Measurements from ENCODE around the gene PCDH15. TPM values are rescaled to one million over a fixed set of nuclear protein-coding genes. Genes with fewer than 3 reads are reported as not detected.

Gene PCDH15
- total RNA-seq, 4 donors from 2014 or later = 0.70 to 2.3 TPM; not detected in 2

DNA sequence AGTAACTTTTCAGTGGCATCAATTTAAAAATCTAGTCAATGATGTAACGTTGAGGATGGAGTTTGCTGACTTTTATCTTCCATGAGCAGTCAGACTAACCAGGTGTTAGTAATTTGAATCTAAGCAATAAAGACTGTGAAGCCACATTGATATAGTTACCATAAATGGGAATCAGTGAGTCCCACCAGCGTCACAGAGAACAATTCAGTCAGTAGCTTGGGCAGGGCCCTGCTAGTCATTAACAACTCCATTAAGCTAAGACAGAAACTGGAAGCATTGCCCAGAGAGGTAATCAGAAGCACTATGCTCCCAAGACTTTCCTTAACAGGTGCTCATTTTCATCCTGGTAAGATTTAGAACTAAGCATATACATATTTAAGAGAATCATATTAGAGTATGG is 315.1 kb downstream of the PCDH15 start:
- intact Hi-C loops (cut with DNase I; ENCODE audit: low total_unique reads) = no loop called here
- no peaks in the 10 kb centered on the region for H3K4me1 ChIP-seq
- no peaks in the 10 kb centered on the region for H3K27me3 ChIP-seq
- no peak overlapping the region for H3K27ac ChIP-seq
- no peak overlapping the region for H3K4me3 ChIP-seq
- DNase-seq = no peak
- H3K36me3 ChIP-seq = no peaks in the 10 kb centered on the region
- H3K9me3 ChIP-seq = no peaks in the 10 kb centered on the region
- no peak for TF ChIP-seq POLR2A (IDR thresholded peaks at IDR 0.05)
- TF ChIP-seq, protein P1, sequence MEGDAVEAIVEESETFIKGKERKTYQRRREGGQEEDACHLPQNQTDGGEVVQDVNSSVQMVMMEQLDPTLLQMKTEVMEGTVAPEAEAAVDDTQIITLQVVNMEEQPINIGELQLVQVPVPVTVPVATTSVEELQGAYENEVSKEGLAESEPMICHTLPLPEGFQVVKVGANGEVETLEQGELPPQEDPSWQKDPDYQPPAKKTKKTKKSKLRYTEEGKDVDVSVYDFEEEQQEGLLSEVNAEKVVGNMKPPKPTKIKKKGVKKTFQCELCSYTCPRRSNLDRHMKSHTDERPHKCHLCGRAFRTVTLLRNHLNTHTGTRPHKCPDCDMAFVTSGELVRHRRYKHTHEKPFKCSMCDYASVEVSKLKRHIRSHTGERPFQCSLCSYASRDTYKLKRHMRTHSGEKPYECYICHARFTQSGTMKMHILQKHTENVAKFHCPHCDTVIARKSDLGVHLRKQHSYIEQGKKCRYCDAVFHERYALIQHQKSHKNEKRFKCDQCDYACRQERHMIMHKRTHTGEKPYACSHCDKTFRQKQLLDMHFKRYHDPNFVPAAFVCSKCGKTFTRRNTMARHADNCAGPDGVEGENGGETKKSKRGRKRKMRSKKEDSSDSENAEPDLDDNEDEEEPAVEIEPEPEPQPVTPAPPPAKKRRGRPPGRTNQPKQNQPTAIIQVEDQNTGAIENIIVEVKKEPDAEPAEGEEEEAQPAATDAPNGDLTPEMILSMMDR (IDR thresholded peaks at IDR 0.05) = no peak

DNA sequence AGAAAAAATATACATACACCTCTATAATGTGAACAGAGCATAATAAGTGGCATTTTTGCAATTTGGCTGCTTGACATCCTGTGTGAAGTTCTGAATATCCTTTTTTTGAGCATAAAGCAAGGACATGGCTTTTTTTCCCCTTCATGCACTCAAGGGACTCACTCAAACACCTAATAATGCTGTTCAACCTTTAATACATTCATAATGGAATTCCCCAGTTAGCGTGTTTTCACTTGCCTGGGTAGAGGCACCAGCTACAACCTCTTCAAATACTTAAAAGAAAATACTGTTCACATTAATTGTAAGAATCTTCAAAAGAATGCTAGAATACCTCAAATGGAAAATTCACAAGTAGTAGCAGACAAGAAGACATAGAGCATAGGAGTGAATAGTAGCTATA is 316.8 kb downstream of the PCDH15 start:
- Histone ChIP-seq H3K27me3 (no peaks in the 10 kb centered on the region), H3K27ac (no peak overlapping the region), H3K4me1 (no peaks in the 10 kb centered on the region), H3K9me3 (no peaks in the 10 kb centered on the region), H3K4me3 (no peak overlapping the region), H3K36me3 (no peaks in the 10 kb centered on the region)
- TF ChIP-seq, protein P1 (IDR thresholded peaks at IDR 0.05) = no peak
- TF ChIP-seq POLR2A (IDR thresholded peaks at IDR 0.05) = no peak
- no peak for DNase-seq
- intact Hi-C loops (cut with DNase I; ENCODE audit: low total_unique reads) = no loop called here

DNA sequence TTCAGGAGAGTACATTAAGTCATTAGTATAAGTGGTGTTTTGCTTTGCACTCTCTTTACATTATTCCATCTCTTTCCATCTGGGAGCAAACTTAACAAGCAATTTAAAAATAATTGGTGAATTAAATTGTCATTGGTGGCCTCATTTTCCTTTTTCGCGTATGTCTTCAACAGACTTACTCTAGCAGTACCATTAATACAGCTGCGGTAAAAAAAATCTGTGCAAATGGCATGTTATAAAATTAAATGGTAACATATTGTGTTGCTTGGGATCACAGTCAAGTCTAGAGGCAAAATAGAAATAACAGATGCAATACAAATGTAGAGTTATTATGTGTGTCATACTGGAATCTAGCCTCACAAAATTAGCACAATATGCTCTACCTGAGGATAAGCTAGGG is 322.4 kb downstream of the PCDH15 start:
- H3K36me3 ChIP-seq = no peaks in the 10 kb centered on the region
- H3K9me3 ChIP-seq = no peaks in the 10 kb centered on the region
- H3K27me3 ChIP-seq = no peaks in the 10 kb centered on the region
- no peak for DNase-seq
- H3K4me3 ChIP-seq = no peak overlapping the region
- no peak overlapping the region for H3K27ac ChIP-seq
- TF ChIP-seq, protein P1 (IDR thresholded peaks at IDR 0.05) = no peak
- no peak for TF ChIP-seq POLR2A (IDR thresholded peaks at IDR 0.05)
- intact Hi-C loops (cut with DNase I; ENCODE audit: low total_unique reads) = no loop called here
- H3K4me1 ChIP-seq = no peaks in the 10 kb centered on the region

DNA sequence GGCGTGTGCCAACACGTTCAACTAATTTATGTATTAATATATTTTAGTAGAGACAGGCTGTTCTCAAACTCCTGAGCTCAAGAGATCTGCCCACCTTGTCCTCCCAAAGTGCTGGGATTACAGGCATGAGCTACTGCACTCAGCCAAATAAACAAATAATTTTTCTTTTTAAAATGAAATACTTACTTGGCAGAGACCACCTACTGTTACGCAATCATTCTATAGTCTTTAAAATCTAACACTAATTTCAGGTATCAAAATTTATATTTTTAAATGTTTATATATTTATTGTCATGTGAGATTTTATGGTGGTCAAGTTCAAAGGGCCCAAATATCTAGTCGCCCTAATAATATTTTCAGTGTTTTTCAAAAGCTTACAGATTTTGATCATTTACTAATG is 323.3 kb downstream of the PCDH15 start:
- DNase-seq = no peak
- intact Hi-C loops (cut with DNase I; ENCODE audit: low total_unique reads) = no loop called here
- H3K27ac ChIP-seq = no peak overlapping the region
- H3K4me1 ChIP-seq = no peaks in the 10 kb centered on the region
- no peaks in the 10 kb centered on the region for H3K9me3 ChIP-seq
- H3K27me3 ChIP-seq = no peaks in the 10 kb centered on the region
- H3K4me3 ChIP-seq = no peak overlapping the region
- TF ChIP-seq, protein P1 (IDR thresholded peaks at IDR 0.05) = no peak
- no peak for TF ChIP-seq POLR2A (IDR thresholded peaks at IDR 0.05)
- no peaks in the 10 kb centered on the region for H3K36me3 ChIP-seq

DNA sequence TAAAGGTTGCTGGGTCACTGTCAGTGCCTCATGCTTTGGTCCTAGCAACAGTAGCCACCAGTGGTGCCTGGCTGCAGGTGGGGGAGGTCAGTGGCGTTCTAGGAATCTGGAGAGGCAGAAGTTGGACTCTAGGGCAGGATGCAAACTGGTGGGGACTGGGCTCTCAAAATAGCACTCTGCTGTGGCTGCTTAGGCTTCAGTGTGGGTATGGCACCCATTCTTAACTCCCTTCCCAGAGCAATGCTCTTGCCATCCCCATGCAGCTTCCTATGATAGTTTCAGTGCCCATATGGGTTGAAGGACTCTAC is 330.8 kb downstream of the PCDH15 start:
- H3K36me3 ChIP-seq = no peaks in the 10 kb centered on the region
- TF ChIP-seq, protein P1 (IDR thresholded peaks at IDR 0.05) = no peak
- no peak for TF ChIP-seq POLR2A (IDR thresholded peaks at IDR 0.05)
- no peaks in the 10 kb centered on the region for H3K4me1 ChIP-seq
- H3K27me3 ChIP-seq = no peaks in the 10 kb centered on the region
- DNase-seq = no peak
- intact Hi-C loops (cut with DNase I; ENCODE audit: low total_unique reads) = no loop called here
- H3K9me3 ChIP-seq = no peaks in the 10 kb centered on the region
- no peak overlapping the region for H3K4me3 ChIP-seq
- H3K27ac ChIP-seq = no peak overlapping the region
